A549 (cell line): Measurements from ENCODE around the gene AFF3.

Experiments used
- CEBPB ChIP-seq, 2 experiments: fragments of >200 bp in 1 of 2; sonication (Bioruptor Twin) in 1 of 2; formaldehyde crosslinking in 1 of 2; IDR thresholded peaks; 2 replicates each; pipeline ENCODE4 v1.6.1; 2012 to 2016
- CTCF ChIP-seq: fragments of >200 bp; sonication (Bioruptor Twin); formaldehyde crosslinking; IDR thresholded peaks from 3 replicates; pipeline ENCODE4 v1.5.1; 2016
- ELK1 ChIP-seq: fragments of 150-350 bp; IDR thresholded peaks from 2 replicates; pipeline ENCODE4 v1.6.1; 2014; ENCODE audit warnings: low read depth, mild to moderate bottlenecking, low read length
- EP300 ChIP-seq, 2 experiments: fragments of >200 bp; sonication (Bioruptor Twin); formaldehyde crosslinking; IDR thresholded peaks; 2 replicates in 1 of 2; 3 replicates in 1 of 2; pipeline ENCODE4 v1.6.1; 2016 to 2017
- MYC ChIP-seq: IDR thresholded peaks from 2 replicates; pipeline ENCODE4 v1.6.1; 2012; ENCODE audit warnings: mild to moderate bottlenecking, inconsistent platforms, low read length, improper control_type of control experiment, borderline replicate concordance
- PBX3 ChIP-seq: IDR thresholded peaks from 2 replicates; pipeline ENCODE4 v1.6.1; 2012
- POLR2A ChIP-seq: IDR thresholded peaks from 2 replicates; pipeline ENCODE4 v1.6.1; 2012; ENCODE audit warnings: mild to moderate bottlenecking, low read length
- POLR2AphosphoS2 ChIP-seq: conservative IDR thresholded peaks from 2 replicates; pipeline ENCODE4 v1.6.1; 2012; ENCODE audit warnings: low read length, improper control_type of control experiment, inconsistent platforms
- RAD21 ChIP-seq, 2 experiments: fragments of >200 bp in 1 of 2; sonication (Bioruptor Twin) in 1 of 2; formaldehyde crosslinking in 1 of 2; IDR thresholded peaks in 1 of 2; conservative IDR thresholded peaks in 1 of 2; 2 replicates in 1 of 2; 3 replicates in 1 of 2; pipeline ENCODE4 v1.6.1; 2012 to 2018; ENCODE audit warnings: inconsistent platforms in 1 of 2
- REST ChIP-seq: fragments of 200-600 bp; sonication (generic); IDR thresholded peaks from 2 replicates; pipeline ENCODE4 v1.6.1; 2016; ENCODE audit warnings: antibody characterized with exemption, mild to moderate bottlenecking, moderate library complexity
- USF2 ChIP-seq: fragments of 450-650 bp; IDR thresholded peaks from 2 replicates; pipeline ENCODE4 v1.6.1; 2014; ENCODE audit warnings: antibody characterized with exemption

- TF ChIP-seq ELK1 (no peak), CTCF (no peak), POLR2AphosphoS2 (no peak), RAD21 (conservative IDR thresholded peaks at IDR 0.05 in 1 of 2, IDR thresholded peaks at IDR 0.05 in 1 of 2) (no peak), POLR2A (no peak), MYC (no peak), PBX3 (no peak), REST (no peak), EP300 (IDR thresholded peaks at IDR 0.05) (no peak), CEBPB (IDR thresholded peaks at IDR 0.05) (no peak), USF2 (no peak)
These were observed 21.2 kb downstream of the AFF3 start for GRCh38 chr2:100121124-100121718.
